ENCODE results near the gene INO80B.

The INO80B gene

GRCh38 chr2:74436848-74437695 is 17.8 kb upstream of the INO80B start:
- no peak for TF ChIP-seq CTCF (IDR thresholded peaks at IDR 0.05)
- Histone ChIP-seq H3K4me3 (no peak overlapping the region), H3K27ac (no peak overlapping the region), H3K36me3 (peaks cover 0 to 6% (median 0%) of the 10 kb centered on the region in 3 donors), H3K9me3 (no peaks in the 10 kb centered on the region), H3K4me1 (peaks cover 0 to 45% (median 21%) of the 10 kb centered on the region in 4 donors), H3K27me3 (peaks cover 0 to 13% of the 10 kb centered on the region in 2 donors)
- no peak for DNase-seq
- intact Hi-C loops (cut with DNase I; ENCODE audit: low total_unique reads) = no loop called here

GRCh38 chr2:74438248-74438647 is 16.6 kb upstream of the INO80B start:
- Histone ChIP-seq H3K27ac (no peak overlapping the region), H3K4me1 (peaks cover 0 to 45% (median 21%) of the 10 kb centered on the region in 4 donors), H3K27me3 (peaks cover 0 to 13% of the 10 kb centered on the region in 2 donors), H3K36me3 (no peaks in the 10 kb centered on the region), H3K4me3 (no peak overlapping the region), H3K9me3 (no peaks in the 10 kb centered on the region)
- no peak for TF ChIP-seq CTCF (IDR thresholded peaks at IDR 0.05)
- DNase-seq = no peak
- intact Hi-C loops (cut with DNase I; ENCODE audit: low total_unique reads) = no loop called here

- H3K36me3 ChIP-seq = no peaks in the 10 kb centered on the region
- no peak for DNase-seq
- peaks cover 0 to 13% of the 10 kb centered on the region in 2 donors for H3K27me3 ChIP-seq
- intact Hi-C loops (cut with DNase I; ENCODE audit: low total_unique reads) = no loop called here
- H3K4me1 ChIP-seq = peaks cover 0 to 45% (median 21%) of the 10 kb centered on the region in 4 donors
- peak overlapping the region; percentile 68 to 76 for H3K27ac ChIP-seq
- peak overlapping the region; percentile 50 to 64 for H3K4me3 ChIP-seq
- no peaks in the 10 kb centered on the region for H3K9me3 ChIP-seq
- TF ChIP-seq CTCF (IDR thresholded peaks at IDR 0.05) = no peak
Measured at GRCh38 chr2:74439373-74439772, 15.5 kb upstream of the INO80B start.

- H3K4me3 ChIP-seq = peak overlapping the region; percentile 50 to 64
- DNase-seq = peak in 1 of 2 donors; percentile 57
- intact Hi-C loops (cut with DNase I; ENCODE audit: low total_unique reads) = no loop called here
- no peaks in the 10 kb centered on the region for H3K36me3 ChIP-seq
- peaks cover 0 to 13% of the 10 kb centered on the region in 2 donors for H3K27me3 ChIP-seq
- TF ChIP-seq CTCF (IDR thresholded peaks at IDR 0.05) = no peak
- H3K4me1 ChIP-seq = peaks cover 0 to 45% (median 21%) of the 10 kb centered on the region in 4 donors
- H3K27ac ChIP-seq = peak overlapping the region; percentile 68 to 76
- H3K9me3 ChIP-seq = no peaks in the 10 kb centered on the region
Measured at GRCh38 chr2:74439803-74440377, 15.0 kb upstream of the INO80B start.

GRCh38 chr2:74440378-74441169 is 14.3 kb upstream of the INO80B start:
- TF ChIP-seq CTCF (IDR thresholded peaks at IDR 0.05) = peak; percentile 38 to 49
- Histone ChIP-seq H3K27ac (peak overlapping the region; percentile 68 to 76), H3K36me3 (no peaks in the 10 kb centered on the region), H3K9me3 (no peaks in the 10 kb centered on the region), H3K4me1 (peaks cover 0 to 45% (median 21%) of the 10 kb centered on the region in 4 donors), H3K4me3 (peak overlapping the region; percentile 50 to 64), H3K27me3 (peaks cover 0 to 13% of the 10 kb centered on the region in 2 donors)
- DNase-seq = peak; percentile 81 to 92
- intact Hi-C loops (cut with DNase I; ENCODE audit: low total_unique reads) = no loop called here

Data from tibial artery (tissue), 4 donors.